Measurements from ENCODE around the gene PA2G4. TPM values are rescaled to one million over a fixed set of nuclear protein-coding genes. Genes with fewer than 3 reads are reported as not detected.

The PA2G4 gene
- total and polyA plus RNA-seq, 10 of the 15 experiments (the other 5 are each of a cell fraction or from before 2014, with no cell fraction given) = 148 to 514 (median 406) TPM

DNA sequence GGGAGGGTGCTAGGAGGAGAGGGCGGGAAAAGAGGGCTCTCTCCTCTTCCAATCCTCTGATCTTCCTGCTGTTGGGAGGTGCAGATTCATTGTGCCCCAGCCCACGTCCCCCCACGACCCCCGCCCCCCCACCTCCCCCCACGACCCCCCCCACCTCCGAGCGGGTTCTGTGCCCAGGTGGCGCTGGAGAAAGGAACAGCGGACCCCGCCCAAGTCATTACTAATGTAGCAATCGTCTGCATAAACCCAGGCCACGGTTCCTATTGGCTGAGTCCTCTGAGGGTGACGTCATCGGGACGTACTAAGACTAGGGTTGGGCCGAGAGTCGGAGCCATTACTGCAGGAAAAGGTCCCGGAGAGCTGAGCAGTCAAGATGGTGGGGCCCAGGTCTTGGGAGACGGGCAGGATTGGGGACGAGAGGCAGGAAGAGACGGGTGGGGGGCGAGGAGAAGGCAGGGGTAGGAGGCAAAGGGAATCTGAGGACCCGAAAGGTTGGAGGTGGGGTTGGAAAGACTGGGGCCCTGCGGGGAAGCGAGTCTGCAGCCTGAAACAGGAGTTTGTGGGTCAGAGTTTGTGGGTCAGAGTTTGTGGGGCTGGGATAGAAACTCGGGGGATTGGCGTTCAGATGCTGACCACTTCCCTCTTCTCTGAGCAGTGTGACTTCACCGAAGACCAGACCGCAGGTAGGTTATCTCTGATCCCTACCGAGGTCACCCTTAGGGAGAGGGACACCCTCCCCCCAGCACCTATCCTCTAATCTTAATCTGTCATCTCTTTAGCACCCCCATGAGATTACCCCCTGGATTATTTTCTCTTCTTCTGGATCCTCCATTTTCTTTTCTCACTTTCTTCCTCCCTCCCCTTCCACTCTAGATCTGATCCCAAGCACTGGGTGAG is 53.9 kb downstream of the PA2G4 start, which contains the start of gene MYL6 (continued):
- TF ChIP-seq MYC (IDR thresholded peaks at IDR 0.05; ENCODE audit: insufficient read depth, insufficient read length, insufficient replicate concordance, low read length, severe bottlenecking) (no peak), ZNF622 (IDR thresholded peaks at IDR 0.05) (no peak), ZSCAN29 (IDR thresholded peaks at IDR 0.05) (peak; percentile 62; the same call in 1 of the 2 replicates), JUND (IDR thresholded peaks at IDR 0.05; ENCODE audit: low read depth, low read length) (peak; percentile 98), NR2C1 (IDR thresholded peaks at IDR 0.05) (peak; percentile 82), MYB (IDR thresholded peaks at IDR 0.05; ENCODE audit: borderline replicate concordance, low read depth, low read length) (no peak), TBL1XR1 (IDR thresholded peaks at IDR 0.05; ENCODE audit: low read depth, low read length) (0 out of 2 replicates have a peak, but pooled peaks have one; percentile 3), CHD4 (IDR thresholded peaks at IDR 0.05) (no peak), PAX8 (IDR thresholded peaks at IDR 0.05) (peak; percentile 63; the same call in 1 of the 2 replicates), CREB1 (IDR thresholded peaks at IDR 0.05; ENCODE audit: low read depth) (peak; percentile 95), TCF7 (IDR thresholded peaks at IDR 0.05; ENCODE audit: borderline replicate concordance) (no peak), CHD2 (IDR thresholded peaks at IDR 0.05; ENCODE audit: borderline replicate concordance, low read depth, low read length) (no peak; the same call in 1 of the 2 replicates), CEBPB (IDR thresholded peaks at IDR 0.05; ENCODE audit: borderline replicate concordance in 1 of 2, low read depth in 2 of 2, low read length in 2 of 2) (0 out of 4 replicates have a peak, but pooled peaks of 1 of the 2 experiments have one; percentile 9), IRF4 (IDR thresholded peaks at IDR 0.05; ENCODE audit: low read depth, low read length) (no peak; the same call in 1 of the 2 replicates), NFYA (IDR thresholded peaks at IDR 0.05; ENCODE audit: borderline replicate concordance, low read depth, low read length) (no peak), SP1 (IDR thresholded peaks at IDR 0.05; ENCODE audit: low read depth, low read length) (peak; percentile 17), SUZ12 (IDR thresholded peaks at IDR 0.05; ENCODE audit: unreplicated experiment) (no peak), NFXL1 (IDR thresholded peaks at IDR 0.05; ENCODE audit: borderline replicate concordance) (no peak), SREBF1 (IDR thresholded peaks at IDR 0.05; ENCODE audit: low read length) (no peak), MTA2 (IDR thresholded peaks at IDR 0.05; ENCODE audit: low read depth) (peak; percentile 63), DPF2 (IDR thresholded peaks at IDR 0.05) (peak; percentile 70), SREBF2 (IDR thresholded peaks at IDR 0.05; ENCODE audit: low read length) (no peak)
- TF ChIP-seq, protein P1, sequence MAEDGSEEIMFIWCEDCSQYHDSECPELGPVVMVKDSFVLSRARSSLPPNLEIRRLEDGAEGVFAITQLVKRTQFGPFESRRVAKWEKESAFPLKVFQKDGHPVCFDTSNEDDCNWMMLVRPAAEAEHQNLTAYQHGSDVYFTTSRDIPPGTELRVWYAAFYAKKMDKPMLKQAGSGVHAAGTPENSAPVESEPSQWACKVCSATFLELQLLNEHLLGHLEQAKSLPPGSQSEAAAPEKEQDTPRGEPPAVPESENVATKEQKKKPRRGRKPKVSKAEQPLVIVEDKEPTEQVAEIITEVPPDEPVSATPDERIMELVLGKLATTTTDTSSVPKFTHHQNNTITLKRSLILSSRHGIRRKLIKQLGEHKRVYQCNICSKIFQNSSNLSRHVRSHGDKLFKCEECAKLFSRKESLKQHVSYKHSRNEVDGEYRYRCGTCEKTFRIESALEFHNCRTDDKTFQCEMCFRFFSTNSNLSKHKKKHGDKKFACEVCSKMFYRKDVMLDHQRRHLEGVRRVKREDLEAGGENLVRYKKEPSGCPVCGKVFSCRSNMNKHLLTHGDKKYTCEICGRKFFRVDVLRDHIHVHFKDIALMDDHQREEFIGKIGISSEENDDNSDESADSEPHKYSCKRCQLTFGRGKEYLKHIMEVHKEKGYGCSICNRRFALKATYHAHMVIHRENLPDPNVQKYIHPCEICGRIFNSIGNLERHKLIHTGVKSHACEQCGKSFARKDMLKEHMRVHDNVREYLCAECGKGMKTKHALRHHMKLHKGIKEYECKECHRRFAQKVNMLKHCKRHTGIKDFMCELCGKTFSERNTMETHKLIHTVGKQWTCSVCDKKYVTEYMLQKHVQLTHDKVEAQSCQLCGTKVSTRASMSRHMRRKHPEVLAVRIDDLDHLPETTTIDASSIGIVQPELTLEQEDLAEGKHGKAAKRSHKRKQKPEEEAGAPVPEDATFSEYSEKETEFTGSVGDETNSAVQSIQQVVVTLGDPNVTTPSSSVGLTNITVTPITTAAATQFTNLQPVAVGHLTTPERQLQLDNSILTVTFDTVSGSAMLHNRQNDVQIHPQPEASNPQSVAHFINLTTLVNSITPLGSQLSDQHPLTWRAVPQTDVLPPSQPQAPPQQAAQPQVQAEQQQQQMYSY (CRISPR knock-in tag; IDR thresholded peaks at IDR 0.05) = peak; percentile 92
- TF ChIP-seq, protein P2, sequence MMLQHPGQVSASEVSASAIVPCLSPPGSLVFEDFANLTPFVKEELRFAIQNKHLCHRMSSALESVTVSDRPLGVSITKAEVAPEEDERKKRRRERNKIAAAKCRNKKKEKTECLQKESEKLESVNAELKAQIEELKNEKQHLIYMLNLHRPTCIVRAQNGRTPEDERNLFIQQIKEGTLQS (IDR thresholded peaks at IDR 0.05; ENCODE audit: borderline replicate concordance, extremely low read depth, low read depth, low read length) = no peak
- TF ChIP-seq, protein P3, sequence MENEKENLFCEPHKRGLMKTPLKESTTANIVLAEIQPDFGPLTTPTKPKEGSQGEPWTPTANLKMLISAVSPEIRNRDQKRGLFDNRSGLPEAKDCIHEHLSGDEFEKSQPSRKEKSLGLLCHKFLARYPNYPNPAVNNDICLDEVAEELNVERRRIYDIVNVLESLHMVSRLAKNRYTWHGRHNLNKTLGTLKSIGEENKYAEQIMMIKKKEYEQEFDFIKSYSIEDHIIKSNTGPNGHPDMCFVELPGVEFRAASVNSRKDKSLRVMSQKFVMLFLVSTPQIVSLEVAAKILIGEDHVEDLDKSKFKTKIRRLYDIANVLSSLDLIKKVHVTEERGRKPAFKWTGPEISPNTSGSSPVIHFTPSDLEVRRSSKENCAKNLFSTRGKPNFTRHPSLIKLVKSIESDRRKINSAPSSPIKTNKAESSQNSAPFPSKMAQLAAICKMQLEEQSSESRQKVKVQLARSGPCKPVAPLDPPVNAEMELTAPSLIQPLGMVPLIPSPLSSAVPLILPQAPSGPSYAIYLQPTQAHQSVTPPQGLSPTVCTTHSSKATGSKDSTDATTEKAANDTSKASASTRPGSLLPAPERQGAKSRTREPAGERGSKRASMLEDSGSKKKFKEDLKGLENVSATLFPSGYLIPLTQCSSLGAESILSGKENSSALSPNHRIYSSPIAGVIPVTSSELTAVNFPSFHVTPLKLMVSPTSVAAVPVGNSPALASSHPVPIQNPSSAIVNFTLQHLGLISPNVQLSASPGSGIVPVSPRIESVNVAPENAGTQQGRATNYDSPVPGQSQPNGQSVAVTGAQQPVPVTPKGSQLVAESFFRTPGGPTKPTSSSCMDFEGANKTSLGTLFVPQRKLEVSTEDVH (IDR thresholded peaks at IDR 0.05; ENCODE audit: low read depth, partially characterized antibody) = peak; percentile 59
